ENCODE measurements around the gene GNAO1. TPM values are rescaled to one million over a fixed set of nuclear protein-coding genes. Genes with fewer than 3 reads are reported as not detected.

The GNAO1 gene
- polyA plus RNA-seq, 1 donor (not counting 4 experiments of a cell fraction or from before 2014, with no cell fraction given), result 0.13 TPM

DNA sequence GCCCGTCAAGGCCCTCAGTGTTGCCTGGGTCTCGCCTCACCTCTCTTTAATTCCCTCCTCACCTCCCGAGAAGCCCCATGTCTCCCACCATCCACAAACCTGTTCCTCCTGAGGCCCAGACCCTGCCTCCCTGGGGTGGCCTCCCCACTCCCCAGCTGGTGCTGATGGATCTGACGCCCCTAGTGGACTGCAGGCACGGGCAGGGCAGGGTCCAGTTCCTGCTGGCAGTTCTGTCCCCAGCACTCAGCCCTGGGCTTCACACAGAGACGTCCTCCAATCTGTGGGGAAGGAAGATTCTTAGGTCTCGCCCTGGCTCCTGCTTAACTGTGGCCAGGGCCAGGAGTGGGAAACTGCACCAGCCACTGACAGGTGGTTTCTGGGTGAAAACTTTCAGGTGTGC is 125.3 kb downstream of the GNAO1 start:
- dilution Hi-C loops (cut with MboI; ENCODE audit: extremely low pct_ligation_motif_present, low sequenced_read_pairs), result no loop called here
- H3K36me3 ChIP-seq (ENCODE audit: control insufficient read depth in 2 of 2, extremely low read depth in 1 of 2, insufficient read depth in 2 of 2, low read length in 2 of 2), result no peaks in the 10 kb centered on the region
- no peak overlapping the region for H2AFZ ChIP-seq (ENCODE audit: control insufficient read depth, low read length)
- no peaks in the 10 kb centered on the region for H3K9me1 ChIP-seq (ENCODE audit: control insufficient read depth, extremely low read depth, insufficient read depth, low read length)
- no peak overlapping the region for H3K9ac ChIP-seq (ENCODE audit: control insufficient read depth, extremely low read depth, insufficient read depth, low read length)
- no peak for DNase-seq (ENCODE audit: low read depth, low spot score)
- no peaks in the 10 kb centered on the region for H3K79me2 ChIP-seq (ENCODE audit: control insufficient read depth, insufficient read depth, low read length)
- no peak overlapping the region for H3K27ac ChIP-seq (ENCODE audit: control insufficient read depth, insufficient read depth, low read length)
- H4K20me1 ChIP-seq (ENCODE audit: control insufficient read depth, extremely low read depth, insufficient read depth, low read length), result no peaks in the 10 kb centered on the region
- H3K4me3 ChIP-seq (ENCODE audit: control insufficient read depth in 2 of 3, extremely low read depth in 1 of 3, insufficient read depth in 2 of 3, low read depth in 1 of 3, low read length in 3 of 3), result no peak overlapping the region
- H3K9me3 ChIP-seq (ENCODE audit: control insufficient read depth, low read depth, low read length), result no peaks in the 10 kb centered on the region
- no peak overlapping the region for H3K4me2 ChIP-seq (ENCODE audit: control insufficient read depth, extremely low read depth, insufficient read depth, low read depth, low read length)
- no peak for FAIRE-seq
- peaks cover 5% of the 10 kb centered on the region for H3K4me1 ChIP-seq (ENCODE audit: control insufficient read depth, extremely low read depth, insufficient read depth, low read length)
- H3K27me3 ChIP-seq (ENCODE audit: control insufficient read depth, extremely low read depth, insufficient read depth, low read length), result peaks cover 7% of the 10 kb centered on the region
- no peak for TF ChIP-seq CTCF (optimal IDR thresholded peaks at IDR 0.05 in 1 of 3, IDR thresholded peaks at IDR 0.05 in 1 of 3, conservative IDR thresholded peaks at IDR 0.05 in 1 of 3; ENCODE audit: extremely low read depth in 1 of 3, insufficient read depth in 2 of 3, low read length in 3 of 3)

- FAIRE-seq, result peak; percentile 36
- Histone ChIP-seq H3K9me3 (ENCODE audit: control insufficient read depth, low read depth, low read length) (no peaks in the 10 kb centered on the region), H3K36me3 (ENCODE audit: control insufficient read depth in 2 of 2, extremely low read depth in 1 of 2, insufficient read depth in 2 of 2, low read length in 2 of 2) (no peaks in the 10 kb centered on the region), H3K79me2 (ENCODE audit: control insufficient read depth, insufficient read depth, low read length) (no peaks in the 10 kb centered on the region), H3K9me1 (ENCODE audit: control insufficient read depth, extremely low read depth, insufficient read depth, low read length) (no peaks in the 10 kb centered on the region), H3K4me2 (ENCODE audit: control insufficient read depth, extremely low read depth, insufficient read depth, low read depth, low read length) (peak overlapping the region; percentile 54), H3K4me1 (ENCODE audit: control insufficient read depth, extremely low read depth, insufficient read depth, low read length) (peaks cover 5% of the 10 kb centered on the region), H3K4me3 (ENCODE audit: control insufficient read depth in 2 of 3, extremely low read depth in 1 of 3, insufficient read depth in 2 of 3, low read depth in 1 of 3, low read length in 3 of 3) (no peak overlapping the region), H4K20me1 (ENCODE audit: control insufficient read depth, extremely low read depth, insufficient read depth, low read length) (no peaks in the 10 kb centered on the region), H3K9ac (ENCODE audit: control insufficient read depth, extremely low read depth, insufficient read depth, low read length) (no peak overlapping the region), H2AFZ (ENCODE audit: control insufficient read depth, low read length) (peak overlapping the region; percentile 60), H3K27ac (ENCODE audit: control insufficient read depth, insufficient read depth, low read length) (no peak overlapping the region), H3K27me3 (ENCODE audit: control insufficient read depth, extremely low read depth, insufficient read depth, low read length) (peaks cover 7% of the 10 kb centered on the region)
- TF ChIP-seq CTCF (optimal IDR thresholded peaks at IDR 0.05 in 1 of 3, IDR thresholded peaks at IDR 0.05 in 1 of 3, conservative IDR thresholded peaks at IDR 0.05 in 1 of 3; ENCODE audit: extremely low read depth in 1 of 3, insufficient read depth in 2 of 3, low read length in 3 of 3) (peak; percentile 89 to 98 (median 95)), EZH2 (IDR thresholded peaks at IDR 0.05; ENCODE audit: low read length) (no peak)
- peak; percentile 33 for DNase-seq (ENCODE audit: low read depth, low spot score)
- dilution Hi-C loops (cut with MboI; ENCODE audit: extremely low pct_ligation_motif_present, low sequenced_read_pairs), result no loop called here
These were observed 126.9 kb downstream of the GNAO1 start for GRCh38 chr16:56317998-56318826.

Measured in keratinocyte (primary cell).